Measurements from ENCODE around the gene SUPT3H.

SUPT3H gene

GRCh38 chr6:45076217-45076930 is 301.4 kb downstream of the SUPT3H start:
- no peak for TF ChIP-seq CTCF (IDR thresholded peaks at IDR 0.05; ENCODE audit: low read depth, low read length, missing control alignments)
- in situ Hi-C loops (cut with HindIII; ENCODE audit: low sequenced_read_pairs): loop anchor here (25.0 kb wide), 1 partner anchor 414 kb away; no protein-coding TSS in a partner anchor
- no peak overlapping the region for H3K4me3 ChIP-seq (ENCODE audit: low read depth, low read length)
- no peak for DNase-seq (ENCODE audit: low read depth)

- peak; percentile 86 for DNase-seq (ENCODE audit: low read depth)
- no peak for TF ChIP-seq CTCF (IDR thresholded peaks at IDR 0.05; ENCODE audit: low read depth, low read length, missing control alignments)
- in situ Hi-C loops (cut with HindIII; ENCODE audit: low sequenced_read_pairs): loop anchor here (25.0 kb wide), 1 partner anchor 413 kb away; no protein-coding TSS in a partner anchor
- no peak overlapping the region for H3K4me3 ChIP-seq (ENCODE audit: low read depth, low read length)
These were observed 302.5 kb downstream of the SUPT3H start for GRCh38 chr6:45075246-45075645.

- TF ChIP-seq CTCF (IDR thresholded peaks at IDR 0.05; ENCODE audit: low read depth, low read length, missing control alignments): no peak
- H3K4me3 ChIP-seq (ENCODE audit: low read depth, low read length): no peak overlapping the region
- in situ Hi-C loops (cut with HindIII; ENCODE audit: low sequenced_read_pairs): no loop called here
- DNase-seq (ENCODE audit: low read depth): no peak
These were observed 303.3 kb downstream of the SUPT3H start for GRCh38 chr6:45074439-45074838.

- no peak for DNase-seq (ENCODE audit: low read depth)
- H3K4me3 ChIP-seq (ENCODE audit: low read depth, low read length): no peak overlapping the region
- in situ Hi-C loops (cut with HindIII; ENCODE audit: low sequenced_read_pairs): no loop called here
- TF ChIP-seq CTCF (IDR thresholded peaks at IDR 0.05; ENCODE audit: low read depth, low read length, missing control alignments): no peak
These were observed 304.0 kb downstream of the SUPT3H start for GRCh38 chr6:45073771-45074170.

- TF ChIP-seq CTCF (IDR thresholded peaks at IDR 0.05; ENCODE audit: low read depth, low read length, missing control alignments): no peak
- H3K4me3 ChIP-seq (ENCODE audit: low read depth, low read length): no peak overlapping the region
- DNase-seq (ENCODE audit: low read depth): no peak
- in situ Hi-C loops (cut with HindIII; ENCODE audit: low sequenced_read_pairs): no loop called here
These were observed 305.1 kb downstream of the SUPT3H start for GRCh38 chr6:45072673-45073072.

GRCh38 chr6:45072016-45072415 is 305.7 kb downstream of the SUPT3H start:
- DNase-seq (ENCODE audit: low read depth): no peak
- in situ Hi-C loops (cut with HindIII; ENCODE audit: low sequenced_read_pairs): no loop called here
- H3K4me3 ChIP-seq (ENCODE audit: low read depth, low read length): no peak overlapping the region
- no peak for TF ChIP-seq CTCF (IDR thresholded peaks at IDR 0.05; ENCODE audit: low read depth, low read length, missing control alignments)

All from astrocyte of the cerebellum (primary cell).